Measurements from ENCODE around the gene VIPR2. TPM values are rescaled to one million over a fixed set of nuclear protein-coding genes. Genes with fewer than 3 reads are reported as not detected.

VIPR2 gene
- total RNA-seq, 1 donor from 2014 or later = 0.07 TPM

DNA sequence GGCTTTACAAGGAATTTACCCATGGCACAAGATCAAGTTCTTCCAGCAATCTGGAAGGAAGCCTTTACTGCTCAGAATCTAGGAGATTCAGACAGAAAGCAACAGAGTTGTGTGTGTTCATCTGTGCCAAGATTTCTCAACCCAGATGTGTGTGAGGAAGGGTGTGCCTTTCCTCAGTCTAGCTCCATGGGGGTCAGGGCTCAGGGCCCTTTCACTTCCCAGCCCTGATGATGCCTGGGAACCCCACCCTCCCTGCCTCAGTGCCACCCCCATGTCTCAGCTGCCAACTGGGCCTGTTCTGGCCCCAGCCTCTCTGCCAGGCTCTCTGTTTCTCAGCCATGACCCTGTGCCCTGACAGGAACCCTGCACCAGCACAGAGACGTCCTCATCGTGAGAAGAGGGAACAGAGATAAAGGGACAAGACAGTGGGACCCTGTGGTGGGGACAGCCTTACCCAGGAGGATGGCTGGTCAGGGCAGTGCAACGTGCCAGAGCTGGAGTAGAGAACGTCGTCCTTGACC, 102.0 kb downstream of the VIPR2 start:
- Mint-ChIP-seq H3K36me3 (ENCODE audit: low read depth) (no peaks in the 10 kb centered on the region), H3K27ac (ENCODE audit: unreplicated experiment) (no peak overlapping the region), H3K4me1 (ENCODE audit: low read depth) (no peaks in the 10 kb centered on the region), H3K9me3 (ENCODE audit: low read depth) (peaks cover 6% of the 10 kb centered on the region), H3K4me3 (ENCODE audit: unreplicated experiment) (no peak overlapping the region), H3K27me3 (ENCODE audit: low read depth) (peaks cover 14% of the 10 kb centered on the region)
- no peak for DNase-seq (ENCODE audit: low spot score)
- no peak for TF ChIP-seq CTCF (IDR thresholded peaks at IDR 0.05)

DNA sequence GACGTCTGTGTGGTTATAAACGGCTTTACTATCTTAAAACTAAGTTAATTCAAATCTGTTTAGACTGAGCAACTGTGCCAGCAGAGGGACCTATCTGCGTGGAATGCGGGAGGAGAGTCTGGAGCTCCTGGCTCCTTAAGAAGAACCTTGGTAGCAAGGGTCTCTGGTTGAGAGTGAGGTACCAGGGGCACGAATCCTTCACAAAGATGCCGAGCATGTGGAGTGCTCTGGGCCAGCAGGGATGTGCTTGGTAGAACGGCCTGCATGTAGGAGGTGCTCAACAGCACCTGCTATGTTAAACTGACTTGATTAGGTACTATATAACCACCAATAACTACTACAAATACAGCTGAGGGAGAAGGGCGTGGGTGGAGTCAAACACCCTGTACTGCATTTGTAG, 102.6 kb downstream of the VIPR2 start:
- Mint-ChIP-seq H3K27ac (ENCODE audit: unreplicated experiment) (no peak overlapping the region), H3K4me3 (ENCODE audit: unreplicated experiment) (no peak overlapping the region)

DNA sequence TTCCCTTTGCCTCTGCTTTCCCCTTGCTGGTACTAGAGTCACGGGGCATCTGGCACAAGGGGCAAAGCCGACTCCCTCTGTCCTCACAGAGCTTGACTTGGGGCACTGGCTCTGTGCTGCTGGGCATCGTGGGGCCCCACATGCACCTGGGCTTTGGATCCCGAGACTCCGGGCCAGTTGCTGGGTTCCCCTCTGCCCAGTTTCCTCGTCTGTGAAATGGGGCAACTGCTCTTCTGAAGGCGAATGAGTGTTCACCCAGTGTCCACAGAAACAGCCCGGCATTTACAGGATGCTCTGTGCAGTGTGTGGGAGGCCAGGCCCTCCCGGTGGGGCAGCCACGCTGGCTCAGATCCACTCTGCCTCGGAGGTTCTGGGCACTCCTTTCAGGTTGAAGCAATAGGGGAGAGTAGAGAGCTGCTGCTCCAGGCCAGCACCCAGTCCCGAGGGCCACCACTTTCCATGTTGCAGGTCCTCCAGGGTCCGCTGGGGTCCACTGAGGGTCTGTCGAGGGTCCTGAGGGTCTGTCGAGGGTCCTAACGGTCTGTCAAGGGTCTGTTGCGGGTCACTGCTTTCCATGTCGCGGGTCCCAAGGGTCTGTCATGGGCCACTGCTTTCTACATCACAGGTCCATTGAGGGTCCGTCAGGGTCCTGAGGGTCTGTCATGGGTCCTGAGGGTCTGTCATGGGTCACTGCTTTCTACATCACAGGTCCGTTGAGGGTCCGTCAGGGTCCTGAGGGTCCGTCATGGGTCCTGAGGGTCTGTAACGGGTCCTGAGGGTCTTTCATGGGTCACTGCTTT, 103.6 kb downstream of the VIPR2 start:
- H3K27ac Mint-ChIP-seq (ENCODE audit: unreplicated experiment) = no peak overlapping the region
- peaks cover 6% of the 10 kb centered on the region for H3K9me3 Mint-ChIP-seq (ENCODE audit: low read depth)
- H3K4me3 Mint-ChIP-seq (ENCODE audit: unreplicated experiment) = no peak overlapping the region
- peaks cover 14% of the 10 kb centered on the region for H3K27me3 Mint-ChIP-seq (ENCODE audit: low read depth)
- H3K36me3 Mint-ChIP-seq (ENCODE audit: low read depth) = no peaks in the 10 kb centered on the region
- no peak for TF ChIP-seq CTCF (IDR thresholded peaks at IDR 0.05)
- no peak for DNase-seq (ENCODE audit: low spot score)
- no peaks in the 10 kb centered on the region for H3K4me1 Mint-ChIP-seq (ENCODE audit: low read depth)

More for the DNA sequence above, 102.6 kb downstream of the VIPR2 start:
- DNase-seq (ENCODE audit: low spot score) = no peak
- no peak for TF ChIP-seq CTCF (IDR thresholded peaks at IDR 0.05)
- H3K4me1 Mint-ChIP-seq (ENCODE audit: low read depth) = no peaks in the 10 kb centered on the region
- peaks cover 6% of the 10 kb centered on the region for H3K9me3 Mint-ChIP-seq (ENCODE audit: low read depth)
- peaks cover 10% of the 10 kb centered on the region for H3K27me3 Mint-ChIP-seq (ENCODE audit: low read depth)
- H3K36me3 Mint-ChIP-seq (ENCODE audit: low read depth) = no peaks in the 10 kb centered on the region

- peaks cover 15% of the 10 kb centered on the region for H3K27me3 Mint-ChIP-seq (ENCODE audit: low read depth)
- DNase-seq (ENCODE audit: low spot score) = no peak
- no peak overlapping the region for H3K27ac Mint-ChIP-seq (ENCODE audit: unreplicated experiment)
- H3K4me1 Mint-ChIP-seq (ENCODE audit: low read depth) = no peaks in the 10 kb centered on the region
- TF ChIP-seq CTCF (IDR thresholded peaks at IDR 0.05) = no peak
- no peak overlapping the region for H3K4me3 Mint-ChIP-seq (ENCODE audit: unreplicated experiment)
- H3K9me3 Mint-ChIP-seq (ENCODE audit: low read depth) = peaks cover 6% of the 10 kb centered on the region
- H3K36me3 Mint-ChIP-seq (ENCODE audit: low read depth) = no peaks in the 10 kb centered on the region
Observed at GRCh38 chr7:159040146-159040545, 104.5 kb downstream of the VIPR2 start.

DNA sequence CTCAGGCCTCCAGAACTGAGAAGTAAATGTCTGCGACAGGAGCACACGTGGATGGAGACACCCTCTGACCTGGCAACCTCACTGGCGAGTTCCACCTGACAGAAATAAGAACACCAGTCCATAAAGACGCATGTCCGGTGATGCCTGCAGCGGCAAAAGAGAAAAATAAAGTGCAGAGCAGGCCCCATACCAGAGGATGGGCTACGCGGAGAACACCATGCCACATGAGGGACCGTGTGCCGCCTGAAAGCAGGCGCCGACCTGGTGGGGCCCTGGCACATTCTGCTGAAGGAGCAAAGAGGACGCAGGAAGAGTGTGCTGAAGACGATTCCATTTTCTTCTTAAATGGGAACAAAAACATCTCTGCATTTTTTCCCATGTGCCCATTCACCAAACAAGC, 105.0 kb downstream of the VIPR2 start:
- peaks cover 11% of the 10 kb centered on the region for H3K27me3 Mint-ChIP-seq (ENCODE audit: low read depth)
- peaks cover 6% of the 10 kb centered on the region for H3K9me3 Mint-ChIP-seq (ENCODE audit: low read depth)
- no peak for DNase-seq (ENCODE audit: low spot score)
- no peaks in the 10 kb centered on the region for H3K36me3 Mint-ChIP-seq (ENCODE audit: low read depth)
- H3K4me3 Mint-ChIP-seq (ENCODE audit: unreplicated experiment) = no peak overlapping the region
- H3K4me1 Mint-ChIP-seq (ENCODE audit: low read depth) = no peaks in the 10 kb centered on the region
- H3K27ac Mint-ChIP-seq (ENCODE audit: unreplicated experiment) = no peak overlapping the region
- no peak for TF ChIP-seq CTCF (IDR thresholded peaks at IDR 0.05)

Measured in chondrocyte (in vitro differentiated cells).